ENCODE results near the gene KRTAP6-1. TPM values are rescaled to one million over a fixed set of nuclear protein-coding genes. Genes with fewer than 3 reads are reported as not detected.

Gene KRTAP6-1
- total and polyA plus RNA-seq, 10 of the 15 experiments (the other 5 are each of a cell fraction or from before 2014, with no cell fraction given), result 0.16 TPM; not detected in 9

DNA sequence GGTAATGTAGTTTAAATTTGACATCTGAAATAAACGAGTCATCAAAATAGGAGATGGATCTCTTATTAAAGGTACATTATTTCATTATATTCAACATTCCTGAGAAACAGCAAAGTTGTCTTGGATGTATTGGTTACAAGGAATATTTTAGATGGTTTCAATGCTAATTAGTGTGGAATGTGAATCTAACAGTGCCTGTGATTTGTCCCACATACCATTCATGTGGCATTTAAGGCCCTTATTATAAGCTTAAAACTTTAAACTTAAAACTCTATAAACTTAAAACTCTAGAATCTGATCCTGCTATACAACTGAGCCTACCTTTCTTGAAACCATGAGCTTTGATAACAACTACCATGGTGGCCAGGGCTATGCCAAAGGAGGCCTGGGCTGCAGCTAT is 12.9 kb downstream of the KRTAP6-1 start, which contains the start of gene KRTAP22-1:
Gene KRTAP22-1, plus strand, starts transcription at position 301 of the 400 bp plus-strand sequence.
- no peaks in the 10 kb centered on the region for H3K36me3 ChIP-seq (ENCODE audit: control insufficient read depth in 2 of 2, insufficient read depth in 2 of 2, low read length in 1 of 2)
- intact Hi-C loops (cut with micrococcal nuclease; ENCODE audit: unreplicated experiment) (no loop called here), in situ Hi-C loops (cut with MboI) (no loop called here)
- RAD21 ChIA-PET (ENCODE audit: unreplicated experiment), result no interaction called here
- no TSS peak for BruUV-seq (replicated peaks)
- FAIRE-seq, result no peak
- no peaks in the 10 kb centered on the region for H3K4me1 ChIP-seq (ENCODE audit: control insufficient read depth, insufficient read depth, low read length)
- H3K4me3 ChIP-seq, result no peak within 1 kb of the TSS
- POLR2A ChIA-PET, result no interaction called here
- H3K9me3 ChIP-seq (replicated peaks; ENCODE audit: control insufficient read depth, insufficient read depth, low read length), result no peaks in the 10 kb centered on the region; the same call in 2 of the 3 replicates
- no peak within 1 kb of the TSS for H3K9ac ChIP-seq (ENCODE audit: control insufficient read depth, insufficient read depth, low read length)
- SMC1A ChIA-PET (ENCODE audit: uncharacterized antibody, unreplicated experiment), result no interaction called here
- CTCF ChIA-PET, result no interaction called here
- H4K20me1 ChIP-seq (ENCODE audit: control insufficient read depth, insufficient read depth), result no peaks in the 10 kb centered on the region
- WGBS (ENCODE audit: insufficient coverage, insufficient replicate concordance, low lambda C conversion rate, missing lambda C conversion rate), result 0% methylated on average over 1 of the region's 1 CpG
- ATAC-seq, result no peak
- H2AFZ ChIP-seq (ENCODE audit: control insufficient read depth, low read depth, low read length), result no peak within 1 kb of the TSS
- H3K27me3 ChIP-seq (replicated peaks in 1 of 2; ENCODE audit: control insufficient read depth in 2 of 2, insufficient read depth in 2 of 2, low read length in 1 of 2), result no peaks in the 10 kb centered on the region
- no peak within 1 kb of the TSS for H3K4me2 ChIP-seq (ENCODE audit: control insufficient read depth, insufficient read depth)
- no peak within 1 kb of the TSS for H3K27ac ChIP-seq (ENCODE audit: control insufficient read depth, insufficient read depth)
- no peaks in the 10 kb centered on the region for H3K79me2 ChIP-seq (ENCODE audit: control insufficient read depth, insufficient read depth, low read length)
- DNase-seq (ENCODE audit: low read depth, low spot score), result no peak
- TF ChIP-seq, protein P1, sequence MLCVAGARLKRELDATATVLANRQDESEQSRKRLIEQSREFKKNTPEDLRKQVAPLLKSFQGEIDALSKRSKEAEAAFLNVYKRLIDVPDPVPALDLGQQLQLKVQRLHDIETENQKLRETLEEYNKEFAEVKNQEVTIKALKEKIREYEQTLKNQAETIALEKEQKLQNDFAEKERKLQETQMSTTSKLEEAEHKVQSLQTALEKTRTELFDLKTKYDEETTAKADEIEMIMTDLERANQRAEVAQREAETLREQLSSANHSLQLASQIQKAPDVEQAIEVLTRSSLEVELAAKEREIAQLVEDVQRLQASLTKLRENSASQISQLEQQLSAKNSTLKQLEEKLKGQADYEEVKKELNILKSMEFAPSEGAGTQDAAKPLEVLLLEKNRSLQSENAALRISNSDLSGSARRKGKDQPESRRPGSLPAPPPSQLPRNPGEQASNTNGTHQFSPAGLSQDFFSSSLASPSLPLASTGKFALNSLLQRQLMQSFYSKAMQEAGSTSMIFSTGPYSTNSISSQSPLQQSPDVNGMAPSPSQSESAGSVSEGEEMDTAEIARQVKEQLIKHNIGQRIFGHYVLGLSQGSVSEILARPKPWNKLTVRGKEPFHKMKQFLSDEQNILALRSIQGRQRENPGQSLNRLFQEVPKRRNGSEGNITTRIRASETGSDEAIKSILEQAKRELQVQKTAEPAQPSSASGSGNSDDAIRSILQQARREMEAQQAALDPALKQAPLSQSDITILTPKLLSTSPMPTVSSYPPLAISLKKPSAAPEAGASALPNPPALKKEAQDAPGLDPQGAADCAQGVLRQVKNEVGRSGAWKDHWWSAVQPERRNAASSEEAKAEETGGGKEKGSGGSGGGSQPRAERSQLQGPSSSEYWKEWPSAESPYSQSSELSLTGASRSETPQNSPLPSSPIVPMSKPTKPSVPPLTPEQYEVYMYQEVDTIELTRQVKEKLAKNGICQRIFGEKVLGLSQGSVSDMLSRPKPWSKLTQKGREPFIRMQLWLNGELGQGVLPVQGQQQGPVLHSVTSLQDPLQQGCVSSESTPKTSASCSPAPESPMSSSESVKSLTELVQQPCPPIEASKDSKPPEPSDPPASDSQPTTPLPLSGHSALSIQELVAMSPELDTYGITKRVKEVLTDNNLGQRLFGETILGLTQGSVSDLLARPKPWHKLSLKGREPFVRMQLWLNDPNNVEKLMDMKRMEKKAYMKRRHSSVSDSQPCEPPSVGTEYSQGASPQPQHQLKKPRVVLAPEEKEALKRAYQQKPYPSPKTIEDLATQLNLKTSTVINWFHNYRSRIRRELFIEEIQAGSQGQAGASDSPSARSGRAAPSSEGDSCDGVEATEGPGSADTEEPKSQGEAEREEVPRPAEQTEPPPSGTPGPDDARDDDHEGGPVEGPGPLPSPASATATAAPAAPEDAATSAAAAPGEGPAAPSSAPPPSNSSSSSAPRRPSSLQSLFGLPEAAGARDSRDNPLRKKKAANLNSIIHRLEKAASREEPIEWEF (IDR thresholded peaks at IDR 0.05; ENCODE audit: insufficient replicate concordance, low read depth, low read length), result no peak
- TF ChIP-seq EZH2 (IDR thresholded peaks at IDR 0.05; ENCODE audit: borderline replicate concordance, control insufficient read depth, low read depth, low read length) (no peak), PAX8 (IDR thresholded peaks at IDR 0.05) (no peak), POU2F2 (IDR thresholded peaks at IDR 0.05; ENCODE audit: borderline replicate concordance, low read depth, low read length) (no peak), BACH1 (IDR thresholded peaks at IDR 0.05; ENCODE audit: borderline replicate concordance) (no peak), GABPA (IDR thresholded peaks at IDR 0.05; ENCODE audit: low read depth) (no peak), TARDBP (IDR thresholded peaks at IDR 0.05; ENCODE audit: borderline replicate concordance) (no peak), CREM (IDR thresholded peaks at IDR 0.05; ENCODE audit: low read depth) (no peak), NRF1 (conservative IDR thresholded peaks at IDR 0.05; ENCODE audit: low read depth, low read length) (no peak)
- TF ChIP-seq, protein P2, sequence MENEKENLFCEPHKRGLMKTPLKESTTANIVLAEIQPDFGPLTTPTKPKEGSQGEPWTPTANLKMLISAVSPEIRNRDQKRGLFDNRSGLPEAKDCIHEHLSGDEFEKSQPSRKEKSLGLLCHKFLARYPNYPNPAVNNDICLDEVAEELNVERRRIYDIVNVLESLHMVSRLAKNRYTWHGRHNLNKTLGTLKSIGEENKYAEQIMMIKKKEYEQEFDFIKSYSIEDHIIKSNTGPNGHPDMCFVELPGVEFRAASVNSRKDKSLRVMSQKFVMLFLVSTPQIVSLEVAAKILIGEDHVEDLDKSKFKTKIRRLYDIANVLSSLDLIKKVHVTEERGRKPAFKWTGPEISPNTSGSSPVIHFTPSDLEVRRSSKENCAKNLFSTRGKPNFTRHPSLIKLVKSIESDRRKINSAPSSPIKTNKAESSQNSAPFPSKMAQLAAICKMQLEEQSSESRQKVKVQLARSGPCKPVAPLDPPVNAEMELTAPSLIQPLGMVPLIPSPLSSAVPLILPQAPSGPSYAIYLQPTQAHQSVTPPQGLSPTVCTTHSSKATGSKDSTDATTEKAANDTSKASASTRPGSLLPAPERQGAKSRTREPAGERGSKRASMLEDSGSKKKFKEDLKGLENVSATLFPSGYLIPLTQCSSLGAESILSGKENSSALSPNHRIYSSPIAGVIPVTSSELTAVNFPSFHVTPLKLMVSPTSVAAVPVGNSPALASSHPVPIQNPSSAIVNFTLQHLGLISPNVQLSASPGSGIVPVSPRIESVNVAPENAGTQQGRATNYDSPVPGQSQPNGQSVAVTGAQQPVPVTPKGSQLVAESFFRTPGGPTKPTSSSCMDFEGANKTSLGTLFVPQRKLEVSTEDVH (IDR thresholded peaks at IDR 0.05; ENCODE audit: low read depth, partially characterized antibody), result no peak
- TF ChIP-seq, protein P3, sequence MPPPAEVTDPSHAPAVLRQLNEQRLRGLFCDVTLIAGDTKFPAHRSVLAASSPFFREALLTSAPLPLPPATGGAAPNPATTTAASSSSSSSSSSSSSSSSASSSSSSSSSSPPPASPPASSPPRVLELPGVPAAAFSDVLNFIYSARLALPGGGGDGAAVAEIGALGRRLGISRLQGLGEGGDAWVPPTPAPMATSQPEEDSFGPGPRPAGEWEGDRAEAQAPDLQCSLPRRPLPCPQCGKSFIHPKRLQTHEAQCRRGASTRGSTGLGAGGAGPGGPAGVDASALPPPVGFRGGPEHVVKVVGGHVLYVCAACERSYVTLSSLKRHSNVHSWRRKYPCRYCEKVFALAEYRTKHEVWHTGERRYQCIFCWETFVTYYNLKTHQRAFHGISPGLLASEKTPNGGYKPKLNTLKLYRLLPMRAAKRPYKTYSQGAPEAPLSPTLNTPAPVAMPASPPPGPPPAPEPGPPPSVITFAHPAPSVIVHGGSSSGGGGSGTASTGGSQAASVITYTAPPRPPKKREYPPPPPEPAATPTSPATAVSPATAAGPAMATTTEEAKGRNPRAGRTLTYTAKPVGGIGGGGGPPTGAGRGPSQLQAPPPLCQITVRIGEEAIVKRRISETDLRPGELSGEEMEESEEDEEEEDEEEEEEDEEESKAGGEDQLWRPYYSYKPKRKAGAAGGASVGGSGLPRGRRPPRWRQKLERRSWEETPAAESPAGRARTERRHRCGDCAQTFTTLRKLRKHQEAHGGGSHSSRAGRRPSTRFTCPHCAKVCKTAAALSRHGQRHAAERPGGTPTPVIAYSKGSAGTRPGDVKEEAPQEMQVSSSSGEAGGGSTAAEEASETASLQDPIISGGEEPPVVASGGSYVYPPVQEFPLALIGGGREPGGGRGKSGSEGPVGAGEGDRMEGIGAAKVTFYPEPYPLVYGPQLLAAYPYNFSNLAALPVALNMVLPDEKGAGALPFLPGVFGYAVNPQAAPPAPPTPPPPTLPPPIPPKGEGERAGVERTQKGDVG (CRISPR knock-in tag; IDR thresholded peaks at IDR 0.05), result no peak
- TF ChIP-seq, protein P4, sequence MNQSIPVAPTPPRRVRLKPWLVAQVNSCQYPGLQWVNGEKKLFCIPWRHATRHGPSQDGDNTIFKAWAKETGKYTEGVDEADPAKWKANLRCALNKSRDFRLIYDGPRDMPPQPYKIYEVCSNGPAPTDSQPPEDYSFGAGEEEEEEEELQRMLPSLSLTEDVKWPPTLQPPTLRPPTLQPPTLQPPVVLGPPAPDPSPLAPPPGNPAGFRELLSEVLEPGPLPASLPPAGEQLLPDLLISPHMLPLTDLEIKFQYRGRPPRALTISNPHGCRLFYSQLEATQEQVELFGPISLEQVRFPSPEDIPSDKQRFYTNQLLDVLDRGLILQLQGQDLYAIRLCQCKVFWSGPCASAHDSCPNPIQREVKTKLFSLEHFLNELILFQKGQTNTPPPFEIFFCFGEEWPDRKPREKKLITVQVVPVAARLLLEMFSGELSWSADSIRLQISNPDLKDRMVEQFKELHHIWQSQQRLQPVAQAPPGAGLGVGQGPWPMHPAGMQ (IDR thresholded peaks at IDR 0.05; ENCODE audit: borderline replicate concordance), result no peak

Measured in GM12878 (cell line).